HG02973 (cell line): ENCODE data around the gene TP73.

ENCODE experiments used
- ATAC-seq: cut with Tn5 transposase; IDR thresholded peaks from one replicate; pipeline ENCODE4 v1.9.1; 2021; ENCODE audit warnings: moderate library complexity; ENCODE audit not compliant: unreplicated experiment

Gene TP73

DNA sequence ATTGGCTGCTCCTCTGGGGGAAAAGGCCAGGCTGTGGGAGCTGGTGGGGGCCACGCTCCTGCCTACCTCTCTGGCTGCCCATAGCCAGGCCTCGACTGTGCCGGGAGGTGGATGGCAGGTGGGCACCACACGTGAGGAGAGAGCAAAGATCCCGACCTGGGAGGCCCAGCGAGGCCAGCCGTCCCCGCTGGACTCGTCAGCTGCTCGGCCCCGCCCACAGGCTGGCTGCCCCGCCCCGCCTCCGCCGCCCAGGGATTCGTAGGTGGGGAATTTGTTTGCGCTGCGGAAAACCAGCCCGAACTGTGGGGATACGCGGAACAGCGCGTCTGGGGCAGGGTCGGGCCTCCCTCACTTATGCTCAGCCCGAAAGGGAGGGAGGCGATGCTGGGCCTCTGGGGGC lies 31.7 kb downstream of the TP73 start:
- no peak for ATAC-seq

DNA sequence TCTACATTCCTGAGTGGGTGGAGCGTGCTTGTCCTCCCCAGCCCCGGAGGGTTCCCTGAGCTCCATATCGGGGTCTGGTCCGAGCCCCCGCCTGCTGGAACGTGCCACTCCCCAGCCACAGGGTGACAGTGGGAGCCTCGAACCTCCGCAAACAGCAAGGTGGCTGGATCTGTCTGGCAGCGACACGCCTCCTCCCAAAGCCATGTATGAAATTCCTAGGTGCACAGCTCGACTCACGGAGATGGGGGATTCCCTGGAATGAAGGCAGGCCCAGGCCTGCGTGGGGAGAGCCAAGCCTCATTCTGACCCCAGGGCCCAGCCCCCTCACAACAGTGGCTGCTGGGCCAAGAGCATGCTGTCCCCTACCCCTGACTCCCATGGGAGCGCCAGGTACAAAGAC lies 32.9 kb downstream of the TP73 start:
- no peak for ATAC-seq

DNA sequence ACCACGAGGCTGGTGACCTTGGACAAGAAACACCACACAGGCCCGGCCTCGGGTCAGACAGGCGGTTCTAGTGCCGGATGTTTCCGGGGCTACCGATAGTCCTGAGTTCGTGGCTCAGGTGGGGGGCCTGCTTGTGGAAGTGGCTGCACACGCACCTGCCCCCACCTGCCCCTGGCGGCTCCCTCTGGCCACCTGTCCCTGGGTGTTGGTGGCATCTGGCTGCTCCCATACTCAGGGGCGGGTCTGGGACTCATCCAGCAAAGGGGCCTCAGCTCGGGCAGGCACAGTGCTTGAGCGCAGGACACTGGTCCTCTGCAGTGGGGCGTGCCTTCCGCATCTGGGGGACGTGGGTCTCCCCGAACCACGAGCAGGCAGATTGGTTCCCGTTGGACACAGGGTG lies 33.6 kb downstream of the TP73 start:
- no peak for ATAC-seq

DNA sequence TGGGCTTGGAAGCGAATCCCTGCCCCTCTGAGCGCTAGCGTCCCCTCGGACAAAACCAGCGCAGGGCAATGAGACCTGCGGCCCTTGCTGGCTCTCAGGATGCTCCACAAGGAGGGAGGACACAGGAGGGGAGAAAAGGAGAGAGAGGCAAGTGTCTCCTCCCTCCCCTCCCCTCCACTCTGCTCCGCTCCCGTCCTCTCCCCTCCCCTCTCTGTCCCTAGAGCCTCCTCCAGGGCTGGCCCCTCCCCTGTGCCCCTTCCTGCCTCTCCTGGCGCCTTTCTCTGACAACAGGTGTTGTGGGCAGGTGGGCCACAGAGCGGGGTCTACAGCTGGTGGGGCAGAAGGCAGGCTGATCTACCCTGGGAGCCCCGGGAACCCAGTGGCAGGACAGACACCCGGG lies 35.2 kb downstream of the TP73 start:
- no peak for ATAC-seq

DNA sequence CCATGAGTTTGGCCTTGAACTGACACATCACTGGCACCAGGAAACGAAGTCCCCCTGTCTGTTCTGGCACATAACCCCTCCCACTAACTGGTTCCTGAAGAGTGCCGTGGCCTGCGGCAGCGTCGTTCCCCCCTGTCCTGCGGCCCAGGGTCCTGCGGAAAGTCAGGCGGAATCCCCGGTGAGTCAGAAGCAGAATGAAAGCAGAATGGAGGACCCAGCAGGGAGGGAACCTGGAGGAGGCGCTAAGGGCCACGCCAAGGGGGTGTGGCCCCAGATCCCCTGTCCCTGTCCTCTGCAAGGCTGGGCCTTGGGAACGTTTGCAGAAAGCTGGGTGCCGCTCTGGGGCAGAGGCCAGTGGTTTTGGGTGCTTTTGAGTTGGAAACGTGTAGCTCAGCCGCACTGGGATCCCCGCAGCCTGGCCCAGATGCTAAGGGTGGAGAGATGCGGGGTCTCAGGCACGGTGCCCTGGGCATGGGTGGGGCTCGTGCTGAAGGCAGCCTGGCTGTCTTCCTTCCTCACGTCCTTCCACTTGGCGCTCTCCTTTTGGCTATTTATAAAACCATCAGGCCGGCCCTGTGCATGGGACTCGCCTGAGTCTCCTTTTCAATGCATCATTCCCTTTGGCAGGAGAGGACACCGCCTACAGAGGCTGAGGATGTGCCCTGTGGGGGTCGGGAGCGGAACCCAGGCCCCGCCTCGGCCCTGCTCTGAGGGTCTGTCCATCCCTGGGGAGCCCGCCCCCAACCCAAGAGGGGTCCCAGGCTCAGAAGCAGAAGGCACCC lies 36.2 kb downstream of the TP73 start:
- ATAC-seq, result no peak

DNA sequence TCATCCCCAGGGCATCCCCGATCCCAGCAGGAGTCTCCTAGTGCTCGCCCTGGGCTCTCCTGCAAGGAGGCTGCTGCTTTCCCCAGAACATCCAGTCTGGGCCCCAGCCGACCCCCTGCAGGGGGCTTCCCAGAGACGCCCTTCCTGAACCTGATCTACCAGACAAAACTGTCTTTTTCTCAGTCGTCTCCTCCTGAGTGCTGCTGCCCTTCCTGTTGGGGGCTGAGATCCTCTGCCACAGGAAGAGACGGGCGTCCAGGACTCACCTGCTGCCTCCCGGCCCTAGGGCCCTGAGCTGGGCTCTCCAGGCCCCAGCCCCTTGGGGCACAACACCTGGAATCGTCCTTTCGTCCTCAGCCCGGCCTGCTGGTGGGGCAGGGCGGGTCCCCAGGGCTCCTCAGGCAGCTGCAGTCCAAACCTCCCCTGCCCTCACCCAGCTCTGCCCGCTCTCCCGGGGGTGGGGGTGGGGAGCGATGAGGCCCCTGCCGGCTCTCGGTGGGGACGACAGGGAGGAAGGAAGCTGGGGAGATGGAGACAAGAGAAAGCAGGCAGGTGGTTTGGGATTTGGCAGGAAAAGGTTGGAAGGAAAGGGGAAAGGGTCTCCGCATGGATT lies 36.9 kb downstream of the TP73 start:
- no peak for ATAC-seq

DNA sequence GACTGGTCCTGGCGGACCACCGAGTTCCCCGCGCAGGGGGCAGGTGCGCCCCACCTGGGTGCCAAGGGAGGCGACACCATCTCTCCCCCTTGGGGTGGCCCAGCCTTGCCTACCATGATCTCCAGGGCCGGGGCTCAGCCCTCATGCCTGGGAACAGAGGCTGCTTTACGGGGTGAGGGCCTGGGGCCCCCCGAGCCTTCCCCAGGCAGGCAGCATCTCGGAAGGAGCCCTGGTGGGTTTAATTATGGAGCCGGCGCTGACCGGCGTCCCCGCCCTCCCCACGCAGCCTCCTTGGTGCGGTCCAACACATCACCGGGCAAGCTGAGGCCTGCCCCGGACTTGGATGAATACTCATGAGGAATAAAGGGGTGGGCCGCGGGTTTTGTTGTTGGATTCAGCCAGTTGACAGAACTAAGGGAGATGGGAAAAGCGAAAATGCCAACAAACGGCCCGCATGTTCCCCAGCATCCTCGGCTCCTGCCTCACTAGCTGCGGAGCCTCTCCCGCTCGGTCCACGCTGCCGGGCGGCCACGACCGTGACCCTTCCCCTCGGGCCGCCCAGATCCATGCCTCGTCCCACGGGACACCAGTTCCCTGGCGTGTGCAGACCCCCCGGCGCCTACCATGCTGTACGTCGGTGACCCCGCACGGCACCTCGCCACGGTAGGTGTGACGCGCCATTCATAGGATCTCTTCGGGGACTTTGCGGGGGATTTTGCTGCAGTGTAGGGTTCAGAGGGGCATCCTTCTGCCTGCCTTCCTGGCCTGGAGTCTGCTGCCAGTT lies 38.2 kb downstream of the TP73 start:
- no peak for ATAC-seq

DNA sequence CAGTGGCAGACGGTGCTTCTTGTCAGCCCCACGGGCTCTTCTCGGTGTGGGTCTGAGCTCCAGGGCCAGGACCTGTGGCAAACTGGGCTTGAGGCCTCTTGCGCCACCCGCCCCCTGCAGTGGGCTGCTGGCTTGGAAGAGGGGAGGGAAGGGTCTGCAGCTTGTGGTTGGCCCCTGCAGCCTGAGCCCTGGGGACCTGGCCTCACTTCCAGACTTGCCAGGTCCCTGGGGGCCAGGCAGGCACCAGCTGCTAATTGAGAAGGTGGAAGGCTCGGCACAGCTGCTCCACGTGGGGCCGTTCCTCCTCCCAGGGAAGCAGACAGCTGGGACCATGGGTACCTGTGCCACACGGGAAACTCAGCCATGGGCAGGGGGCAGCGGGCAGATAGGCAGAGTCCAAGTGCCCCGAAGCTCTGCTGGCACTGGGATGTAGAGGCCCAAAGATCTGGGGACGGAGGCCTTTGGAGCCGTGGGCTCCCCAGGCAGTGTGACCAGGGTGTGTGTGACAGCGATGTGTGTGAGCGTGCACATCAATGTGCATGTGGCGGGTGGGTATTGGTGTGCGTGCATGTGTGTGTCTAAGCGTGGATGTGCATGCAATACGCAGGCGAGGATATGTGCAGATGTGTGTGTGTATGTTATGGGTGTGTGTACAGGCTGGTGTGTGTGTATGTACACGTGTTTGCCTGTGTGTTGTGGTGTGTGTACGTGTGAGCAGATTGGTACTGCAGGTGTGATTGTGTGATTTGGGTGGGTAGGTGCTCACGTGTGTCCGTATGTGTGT lies 39.3 kb downstream of the TP73 start:
- ATAC-seq, result no peak

DNA sequence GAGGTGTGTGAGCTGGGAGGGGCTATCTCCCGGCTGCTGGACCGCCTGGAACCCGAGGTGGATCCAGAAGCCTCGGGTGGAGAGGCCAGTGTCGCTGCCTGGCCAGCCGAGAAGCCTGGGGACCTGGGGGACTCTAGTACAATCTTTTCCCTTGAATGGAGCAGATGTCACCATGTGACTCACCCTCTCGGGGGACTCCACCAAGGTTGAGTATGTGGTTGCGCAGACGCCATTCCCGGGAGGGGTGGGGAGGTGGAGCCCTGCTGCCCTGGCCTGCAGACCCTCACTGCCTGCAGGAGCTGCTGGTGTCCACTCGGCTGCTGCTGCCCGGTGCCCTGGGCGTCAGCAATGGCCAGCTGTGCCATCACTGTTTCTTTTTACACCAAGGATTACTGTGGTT lies 40.3 kb downstream of the TP73 start:
- no peak for ATAC-seq

DNA sequence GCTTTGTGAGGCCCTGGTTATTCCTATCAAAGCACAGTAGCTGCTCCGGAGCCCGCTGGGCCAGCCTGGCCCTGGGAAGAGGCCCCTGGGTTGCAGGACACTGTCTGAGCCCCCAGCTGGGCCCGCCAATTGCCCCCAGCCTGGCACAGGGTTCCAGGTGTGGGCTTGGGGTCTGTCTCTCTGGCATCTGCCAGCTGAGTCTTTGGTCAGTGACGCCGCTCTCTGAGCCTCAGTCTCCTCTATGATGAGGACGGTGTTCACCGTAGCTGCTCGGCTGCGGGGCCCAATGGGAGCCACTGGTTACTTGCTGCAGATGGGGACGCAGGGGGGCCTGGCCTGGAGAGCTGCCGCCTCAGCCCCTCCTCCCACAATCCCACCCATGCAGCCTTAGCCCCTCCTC lies 41.0 kb downstream of the TP73 start:
- no peak for ATAC-seq

DNA sequence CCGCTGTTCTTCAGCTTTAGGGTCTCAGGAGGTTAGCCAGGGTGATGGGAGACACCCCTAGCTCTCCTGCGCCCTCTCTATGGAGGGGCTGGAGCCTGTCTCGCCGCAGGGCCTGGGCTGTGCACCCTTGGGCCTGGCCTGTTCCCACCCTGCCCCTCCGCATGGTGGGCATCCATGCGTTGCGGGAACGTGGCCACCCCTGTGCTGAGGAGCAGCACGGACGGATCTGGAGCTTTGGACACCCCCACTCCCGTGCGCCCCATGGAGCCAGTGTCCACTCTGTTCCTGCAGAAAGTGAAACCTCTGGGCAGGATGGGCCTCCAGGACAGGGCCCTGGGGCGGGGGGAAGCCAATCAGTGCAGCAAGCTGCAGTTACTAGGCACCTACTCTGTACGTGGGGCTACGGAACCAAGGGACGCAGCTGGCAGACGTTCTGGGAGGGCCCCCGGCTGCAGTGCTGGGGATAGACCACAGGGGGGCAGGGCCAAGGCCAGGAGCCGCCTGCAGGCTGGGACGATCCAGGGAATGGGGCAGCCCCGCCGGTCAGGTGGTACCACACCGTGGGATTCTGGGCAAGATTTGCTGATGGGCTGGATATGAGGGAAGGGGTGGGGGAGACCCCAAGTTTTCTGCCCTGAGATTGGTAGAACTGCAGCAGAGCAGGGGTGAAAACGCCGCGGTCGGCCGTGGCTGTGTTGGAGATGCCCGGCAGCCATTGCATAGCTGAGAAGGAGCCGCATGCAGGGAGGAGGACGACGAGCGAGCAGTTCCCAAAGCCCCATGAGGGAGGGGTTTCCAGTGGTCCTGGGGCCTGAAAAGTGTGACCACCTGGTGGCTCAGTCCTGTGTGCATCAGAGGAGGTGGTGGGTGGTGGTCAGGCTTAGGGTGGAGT lies 43.3 kb downstream of the TP73 start:
- ATAC-seq, result no peak

DNA sequence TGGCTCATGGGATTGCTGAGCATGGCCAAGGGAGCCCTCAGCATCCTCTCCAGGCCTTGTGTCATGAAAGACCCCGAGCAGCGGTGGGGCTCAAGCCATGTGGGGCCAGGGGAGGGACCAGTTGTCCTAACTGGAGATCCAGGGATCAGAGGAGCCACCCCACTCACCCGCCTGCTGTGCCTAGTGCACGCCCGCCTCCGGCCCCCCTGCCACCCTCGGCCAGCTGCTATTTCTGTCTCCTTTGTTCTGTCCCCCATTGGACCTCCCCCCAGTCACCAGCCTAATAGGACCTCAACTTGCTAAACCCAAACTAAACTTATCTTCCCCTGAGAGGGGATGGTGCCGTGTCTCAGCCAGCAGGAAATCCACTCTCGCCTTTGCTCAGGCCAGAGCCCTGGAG lies 44.4 kb downstream of the TP73 start:
- no peak for ATAC-seq

DNA sequence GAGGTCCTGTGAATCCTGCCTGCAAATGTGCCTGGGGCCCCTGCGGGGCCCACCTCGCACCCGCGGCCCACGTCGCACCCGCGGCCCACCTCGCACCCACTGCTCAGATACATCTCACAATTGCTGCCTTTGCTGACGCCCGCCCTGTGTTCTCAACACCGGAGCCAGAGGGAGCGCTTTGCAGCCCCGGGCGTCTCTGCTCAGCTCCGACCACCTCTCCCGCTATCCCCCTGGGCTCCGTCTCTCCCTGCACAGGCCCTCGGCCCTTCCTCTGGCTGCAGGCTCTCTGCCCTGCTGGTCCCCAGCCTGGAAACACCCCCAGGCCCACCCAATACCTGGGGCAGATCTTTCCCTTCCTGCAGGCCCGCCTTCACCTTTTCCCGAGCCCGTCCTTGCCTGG lies 44.8 kb downstream of the TP73 start:
- no peak for ATAC-seq

DNA sequence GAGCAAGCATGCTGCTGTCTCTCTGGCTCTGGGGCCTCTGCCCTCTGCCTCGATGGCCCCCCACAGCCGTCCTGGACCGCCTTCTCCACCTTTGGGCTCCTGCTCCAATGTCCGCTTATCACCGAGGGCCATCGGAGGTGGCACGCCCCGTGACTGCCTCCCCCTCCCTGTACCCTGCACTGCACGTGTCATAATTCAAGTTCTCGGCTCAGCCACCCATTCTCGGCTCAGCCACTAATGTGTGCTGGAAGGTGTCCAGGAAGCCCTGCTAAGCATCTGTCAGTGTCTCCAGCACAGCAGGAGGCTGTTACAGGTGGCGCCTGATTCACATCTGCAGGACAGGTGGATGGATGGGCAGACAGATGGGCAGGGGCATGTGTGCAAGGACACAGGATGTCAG lies 45.5 kb downstream of the TP73 start:
- no peak for ATAC-seq

DNA sequence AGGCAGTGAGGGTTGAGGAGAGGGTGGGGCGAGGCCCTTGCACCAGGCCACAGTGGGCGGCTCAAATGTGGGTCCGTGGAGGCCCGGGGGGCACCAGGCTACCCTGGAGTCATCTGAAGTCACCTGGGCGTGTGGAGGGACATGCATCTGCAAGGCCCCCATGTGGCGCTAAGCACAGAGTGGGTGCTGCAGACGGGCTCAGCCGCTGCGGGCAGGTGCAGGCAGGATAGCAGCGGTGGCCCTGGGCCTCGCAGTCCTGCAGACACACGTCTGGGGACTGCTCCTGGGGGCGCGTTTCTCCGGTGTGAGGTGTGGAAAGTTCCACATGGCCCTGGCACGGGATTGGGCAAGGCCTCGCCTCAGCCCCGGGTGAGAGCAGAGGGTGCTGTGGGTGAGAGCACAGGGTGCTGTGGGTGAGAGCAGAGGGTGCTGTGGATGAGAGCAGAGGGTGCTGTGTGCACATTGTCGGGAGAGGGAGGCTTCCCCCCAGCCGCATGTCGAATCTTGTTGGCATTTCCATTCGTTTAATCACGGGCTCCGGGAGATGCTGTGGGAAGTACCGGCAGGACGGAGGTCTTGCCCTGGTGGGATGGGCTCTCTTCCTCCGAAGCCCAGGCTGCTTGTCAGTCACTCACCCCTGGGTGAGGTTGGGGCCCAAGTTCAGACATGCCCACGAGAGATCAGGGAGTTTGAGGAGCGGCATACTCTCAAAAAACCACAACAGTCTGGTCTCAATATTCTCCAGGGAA lies 46.5 kb downstream of the TP73 start:
- ATAC-seq, result no peak

DNA sequence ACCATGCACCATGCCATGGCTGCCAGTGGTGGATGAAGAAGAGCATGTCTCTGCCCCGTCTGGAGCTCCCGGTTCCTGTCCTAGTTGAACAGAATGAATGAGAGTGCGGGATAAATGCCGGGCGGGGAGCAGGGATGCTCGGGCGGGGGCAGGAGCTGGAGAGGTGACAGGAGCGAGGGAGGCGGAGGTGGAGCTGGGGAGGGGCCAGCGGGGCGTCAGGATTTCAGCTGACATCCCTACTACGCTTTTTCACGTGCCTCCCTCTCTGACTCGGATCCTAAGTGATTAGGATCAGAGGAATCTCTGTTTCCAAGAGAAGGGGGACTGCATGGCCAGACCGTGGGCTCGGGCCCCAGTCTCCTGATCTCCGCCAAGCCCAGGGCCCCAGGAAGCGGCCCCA lies 47.3 kb downstream of the TP73 start:
- no peak for ATAC-seq

DNA sequence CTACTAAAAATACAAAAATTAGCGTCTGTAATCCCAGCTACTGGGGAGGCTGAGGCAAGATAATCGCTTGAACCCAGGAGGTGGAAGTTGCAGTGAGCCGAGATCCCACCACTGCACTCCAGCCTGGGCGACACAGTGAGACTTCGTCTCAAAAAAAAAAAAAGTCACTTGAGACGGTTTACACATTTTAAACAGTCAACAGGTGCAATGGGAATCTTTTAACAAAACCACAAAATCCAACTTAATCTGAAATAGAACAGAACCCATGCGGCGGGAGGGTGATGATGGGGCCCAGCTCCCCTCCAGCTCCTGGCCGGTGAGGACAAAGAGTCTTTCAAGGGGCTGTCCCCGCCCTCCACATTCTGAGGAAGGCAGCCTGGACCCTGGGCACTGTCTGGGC lies 48.3 kb downstream of the TP73 start:
- no peak for ATAC-seq

DNA sequence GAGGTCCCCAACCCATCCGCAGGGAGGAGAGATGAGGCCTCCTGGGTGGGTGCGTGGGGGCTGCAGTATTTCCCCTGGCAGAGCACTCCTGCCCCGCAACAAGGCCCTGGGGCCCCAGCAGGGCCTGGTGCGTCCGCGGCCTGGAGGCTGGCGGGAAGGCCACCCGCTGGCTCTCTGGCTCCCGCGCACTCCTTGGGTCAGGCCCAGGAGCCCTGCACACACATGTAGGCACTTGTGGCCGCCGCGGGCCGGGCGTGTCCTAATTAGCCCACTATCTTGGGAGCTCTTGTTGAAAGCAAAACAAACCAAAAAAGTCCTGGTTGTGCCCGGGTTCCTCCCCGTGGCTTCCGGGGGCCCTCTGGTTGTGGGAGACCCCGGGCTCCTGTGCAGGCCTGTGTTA lies 50.2 kb downstream of the TP73 start:
- no peak for ATAC-seq

DNA sequence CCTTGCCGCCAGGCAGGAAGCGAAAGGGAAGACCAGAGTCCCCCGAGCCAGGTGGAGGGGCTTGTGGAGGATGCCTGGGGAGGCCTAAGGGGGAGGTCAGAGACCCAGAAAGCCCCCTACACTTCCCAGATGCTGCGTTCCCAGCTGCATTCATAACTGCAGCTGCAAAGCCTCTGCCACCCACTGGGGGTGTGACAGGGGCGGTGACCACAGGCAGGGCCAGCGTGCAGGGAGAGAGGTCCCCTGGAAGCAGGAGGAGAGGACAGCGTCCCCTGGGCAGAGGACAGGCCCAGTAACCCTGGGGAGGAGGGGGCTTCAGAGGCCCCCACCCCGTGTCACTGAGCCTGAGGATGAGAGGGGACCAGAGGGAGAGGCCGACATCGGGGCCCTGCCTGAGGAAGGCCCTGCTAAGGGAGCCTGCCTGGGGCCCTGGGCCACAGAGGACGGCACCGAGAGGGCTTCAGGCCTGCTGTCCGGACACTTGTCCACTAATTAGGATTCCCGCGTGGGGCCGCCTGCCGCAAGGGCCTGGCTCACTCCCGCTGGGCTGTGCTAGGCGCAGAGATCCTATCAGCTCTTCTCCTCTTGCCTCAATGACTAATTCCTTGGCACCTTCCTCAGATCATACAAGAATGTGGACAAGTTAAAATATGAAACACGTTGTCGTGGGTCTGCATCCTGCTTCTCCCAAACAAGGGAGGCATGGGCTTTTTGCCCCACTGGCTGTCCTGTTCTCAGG lies 50.8 kb downstream of the TP73 start:
- ATAC-seq, result no peak
